GM18507 (cell line): ENCODE results near the gene SNAPIN.

Experiments
- DNase-seq: peaks from one replicate; pipeline ENCODE4 v3.0.0; 2011; ENCODE audit warnings: low read depth; ENCODE audit not compliant: insufficient read length; ENCODE audit errors: extremely low spot score
- FAIRE-seq: peaks from 2 replicates; lab custom pipeline; 2011; peaks lifted over from hg19 to GRCh38; lab: Jason Lieb, UNC

Gene SNAPIN, protein sequence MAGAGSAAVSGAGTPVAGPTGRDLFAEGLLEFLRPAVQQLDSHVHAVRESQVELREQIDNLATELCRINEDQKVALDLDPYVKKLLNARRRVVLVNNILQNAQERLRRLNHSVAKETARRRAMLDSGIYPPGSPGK

DNA sequence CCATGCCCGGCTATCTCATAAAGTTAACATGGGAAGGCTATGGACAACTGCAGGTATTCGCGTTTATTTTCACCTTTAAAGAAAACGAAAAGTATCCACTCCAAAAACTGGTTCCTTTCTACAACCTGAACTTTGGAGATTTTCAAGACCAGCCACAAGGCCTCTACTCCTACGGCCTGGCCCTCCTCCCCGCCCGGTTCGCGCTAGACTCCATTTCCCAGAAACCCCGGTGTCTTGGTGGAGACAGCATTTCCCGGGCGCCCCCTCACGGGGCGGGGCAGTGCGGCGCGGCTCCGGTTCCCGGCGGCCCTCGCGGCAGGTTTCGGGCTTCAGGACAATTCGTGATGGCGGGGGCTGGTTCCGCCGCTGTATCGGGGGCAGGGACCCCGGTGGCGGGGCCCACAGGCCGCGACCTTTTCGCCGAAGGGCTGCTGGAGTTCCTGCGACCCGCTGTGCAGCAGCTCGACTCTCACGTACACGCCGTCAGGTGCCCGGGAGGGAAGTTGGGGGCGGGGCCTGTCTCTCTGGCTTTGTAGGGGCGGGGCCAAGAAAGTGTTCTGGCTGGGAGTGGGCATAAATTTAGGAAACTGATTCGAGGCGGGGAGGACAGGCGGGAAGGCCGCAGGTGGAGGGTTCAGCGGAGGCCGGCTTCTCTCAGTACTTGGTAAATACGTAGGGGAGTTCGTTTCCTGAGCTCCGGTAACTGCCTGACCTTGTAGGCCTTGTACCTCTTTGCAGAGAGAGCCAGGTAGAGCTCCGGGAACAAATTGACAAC lies at the start of gene SNAPIN:
TSS of gene SNAPIN (plus strand) at position 304 of the 775 bp plus-strand sequence. CDS start at position 345, 41 bp downstream.
- DNase-seq, result peak; percentile 85
- FAIRE-seq, result peak; percentile 93

DNA sequence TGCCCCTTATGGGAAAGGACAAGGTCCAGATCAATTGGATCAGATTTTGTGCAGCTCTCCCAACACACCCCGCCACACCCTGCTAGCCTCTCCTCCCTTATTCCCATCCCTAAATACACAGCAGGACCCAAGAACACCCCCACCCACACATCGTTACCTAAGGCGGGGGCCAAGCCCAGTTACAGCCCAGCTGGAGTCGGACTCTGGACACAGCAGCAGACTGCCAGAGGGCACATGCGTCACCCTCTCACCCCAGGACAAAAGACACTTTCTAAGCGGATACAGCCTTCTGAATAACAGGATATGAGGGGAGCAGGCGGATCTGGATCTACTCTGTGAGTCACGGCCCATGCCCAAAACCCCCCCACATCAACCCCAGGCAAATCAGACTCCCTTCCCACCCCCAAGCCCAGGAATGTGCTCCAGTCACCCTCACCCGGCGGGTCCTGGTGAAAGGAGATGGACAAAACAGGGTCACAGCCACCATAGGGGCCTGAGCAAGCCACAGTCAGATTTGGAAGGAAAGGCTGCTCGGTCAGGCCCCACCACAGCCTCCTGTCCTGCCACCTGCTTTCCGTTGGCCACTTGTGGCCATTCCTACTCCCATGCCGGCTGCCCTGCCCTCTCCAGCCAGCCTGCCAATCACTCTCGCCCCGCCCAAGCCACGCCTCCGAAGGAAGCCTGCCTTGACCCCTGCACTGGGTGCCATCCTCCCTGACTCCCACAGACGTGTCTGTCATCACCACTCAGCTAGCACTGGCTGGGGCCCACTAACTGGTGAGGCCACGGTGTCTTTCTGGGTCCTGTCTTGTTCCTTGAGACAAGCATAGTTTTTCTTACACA lies 49.5 kb upstream of the SNAPIN start:
- FAIRE-seq, result no peak

DNA sequence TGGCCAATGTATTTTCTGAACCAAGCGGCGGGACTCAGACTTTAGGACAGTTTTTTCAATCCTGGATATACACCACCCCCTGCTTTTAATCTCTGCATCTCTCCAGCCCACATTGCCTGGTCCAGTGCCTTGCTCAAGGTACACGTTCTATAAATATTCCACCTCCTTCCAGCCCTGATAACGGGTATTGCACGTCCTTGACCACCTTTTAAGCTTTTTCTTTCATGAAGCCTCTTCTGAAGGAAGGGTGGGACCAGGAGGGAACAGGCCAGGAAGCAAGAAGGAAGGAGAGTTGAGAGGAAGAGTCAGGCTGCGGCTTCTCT lies 49.0 kb upstream of the SNAPIN start:
- FAIRE-seq, result no peak
- DNase-seq, result no peak

More for the DNA sequence above, 49.5 kb upstream of the SNAPIN start:
- no peak for DNase-seq

DNA sequence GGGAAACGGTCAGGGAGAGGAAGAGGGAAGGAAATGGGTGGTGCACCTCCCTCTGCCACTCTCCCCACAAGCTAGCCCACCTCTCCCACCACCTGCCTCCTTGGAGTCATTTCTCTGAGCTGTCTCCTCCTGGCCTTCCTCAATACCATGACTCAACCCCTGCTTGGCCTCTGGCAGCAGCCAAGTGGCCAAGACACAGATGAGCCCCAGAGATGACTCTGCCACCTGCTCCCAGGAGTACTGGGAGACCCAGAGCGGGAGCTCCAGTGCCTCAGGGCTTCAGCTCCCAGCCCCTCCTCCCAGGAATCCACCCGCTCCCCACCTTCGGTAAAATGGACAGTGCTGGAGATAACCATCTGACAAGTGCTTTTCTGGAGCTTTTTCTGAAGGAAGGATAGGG lies 48.2 kb upstream of the SNAPIN start:
- DNase-seq, result no peak
- no peak for FAIRE-seq

DNA sequence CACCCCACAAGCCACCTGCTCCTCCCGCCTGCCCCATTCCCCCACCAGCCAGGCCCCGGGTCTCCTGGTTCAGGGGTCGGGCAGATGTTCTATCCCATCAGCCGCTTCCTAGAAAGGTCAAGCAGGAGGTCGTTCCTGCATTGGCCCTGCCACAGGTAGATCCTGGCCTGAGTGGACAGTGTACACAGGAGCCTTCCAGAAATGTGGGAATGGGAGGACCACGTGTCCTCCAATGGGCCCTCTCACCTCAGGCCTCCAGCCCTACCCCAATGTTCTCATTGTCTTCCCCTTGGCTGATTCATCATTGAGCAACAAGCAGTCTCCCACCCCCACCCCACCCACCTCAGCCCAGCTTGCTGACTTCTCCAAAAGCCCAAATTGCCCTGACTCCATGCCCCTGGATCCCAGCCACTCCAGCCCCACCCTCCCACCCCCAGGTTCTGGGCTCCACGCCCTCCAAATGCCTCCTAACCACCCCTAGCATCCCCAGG lies 47.6 kb upstream of the SNAPIN start:
- DNase-seq (no peak), FAIRE-seq (no peak)

DNA sequence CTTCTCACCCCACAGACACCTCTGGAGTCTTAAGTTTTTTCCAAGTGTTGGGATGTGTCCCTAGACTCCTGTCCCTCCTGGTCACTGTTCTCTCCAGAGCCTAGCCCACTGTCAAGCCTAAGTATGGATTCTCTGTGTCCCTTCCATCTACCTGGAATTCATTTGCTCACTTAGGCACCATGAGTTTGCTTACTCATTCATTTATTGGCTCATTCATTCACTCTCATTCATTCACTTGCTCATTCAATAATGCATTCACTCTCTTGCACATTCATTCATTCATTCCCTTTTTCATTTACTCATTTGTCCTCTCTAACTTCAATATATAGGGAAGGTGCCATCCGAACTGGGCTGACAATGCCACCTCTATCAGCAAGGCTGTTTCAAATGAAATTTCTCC lies 47.1 kb upstream of the SNAPIN start:
- no peak for DNase-seq
- no peak for FAIRE-seq

DNA sequence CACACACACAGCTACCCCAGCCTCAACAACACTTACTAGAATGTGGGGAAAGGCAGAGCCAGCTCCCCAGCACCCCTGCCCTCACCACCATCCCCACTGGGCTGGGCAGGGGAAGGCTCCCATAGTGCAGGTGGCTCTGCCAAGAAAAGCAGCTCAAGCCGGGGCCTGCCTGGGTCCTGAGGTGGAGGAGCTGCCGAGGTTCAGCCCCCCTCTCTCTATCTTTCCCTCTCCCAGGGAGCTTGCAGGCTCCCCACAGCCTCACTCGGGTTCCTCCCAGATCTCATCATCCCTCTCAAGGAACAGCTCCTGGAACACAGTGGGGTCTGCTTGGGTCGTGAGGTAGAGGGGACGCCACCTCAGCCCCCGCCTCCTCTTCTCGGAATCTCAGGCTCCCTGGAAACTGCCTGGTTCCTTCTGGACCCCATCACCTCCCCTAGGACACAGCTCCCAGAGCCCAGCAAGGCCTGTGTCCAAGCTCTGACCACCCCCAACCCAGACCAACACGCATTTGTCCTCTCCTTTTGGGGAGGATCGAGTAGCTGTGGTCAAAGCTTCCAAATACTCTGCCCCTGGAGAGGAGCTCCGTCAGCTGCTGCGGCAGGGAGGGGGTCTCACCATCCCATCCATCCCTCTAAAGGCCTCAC lies 46.3 kb upstream of the SNAPIN start:
- no peak for DNase-seq
- FAIRE-seq, result no peak

DNA sequence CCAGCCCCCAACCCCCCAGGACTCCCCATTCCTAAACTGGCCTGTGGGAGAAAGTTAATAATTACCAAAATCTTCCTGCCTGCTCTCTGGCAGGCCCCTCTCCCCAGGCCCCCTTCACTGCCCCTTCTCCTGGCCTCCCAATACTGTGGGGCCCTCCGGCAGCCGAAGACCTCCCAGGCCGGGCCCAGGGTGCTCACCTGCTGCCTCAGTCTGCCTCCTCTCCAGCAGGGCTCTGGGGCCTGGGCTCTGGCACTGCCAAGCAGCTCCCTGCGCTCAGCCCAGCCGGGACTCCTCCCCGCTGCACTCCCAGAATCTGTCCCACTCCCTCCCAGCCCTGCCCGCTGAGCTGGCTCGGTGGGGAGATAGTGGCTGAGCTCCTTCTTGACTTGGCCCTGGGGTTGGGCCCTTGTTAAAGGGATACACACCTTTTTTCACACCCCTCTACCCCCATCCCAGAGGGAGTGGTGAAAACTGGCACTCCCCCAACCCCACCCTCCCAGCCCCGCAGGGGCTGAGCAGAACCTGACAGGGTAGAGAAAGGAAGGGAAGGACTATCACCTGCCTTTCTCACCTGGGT lies 45.7 kb upstream of the SNAPIN start, which contains the start of gene S100A16:
TSS of gene S100A16 (minus strand) at position 383 of the 577 bp plus-strand sequence. CDS start 4,986 bp downstream, outside the sequence.
- no peak for DNase-seq
- FAIRE-seq, result no peak

DNA sequence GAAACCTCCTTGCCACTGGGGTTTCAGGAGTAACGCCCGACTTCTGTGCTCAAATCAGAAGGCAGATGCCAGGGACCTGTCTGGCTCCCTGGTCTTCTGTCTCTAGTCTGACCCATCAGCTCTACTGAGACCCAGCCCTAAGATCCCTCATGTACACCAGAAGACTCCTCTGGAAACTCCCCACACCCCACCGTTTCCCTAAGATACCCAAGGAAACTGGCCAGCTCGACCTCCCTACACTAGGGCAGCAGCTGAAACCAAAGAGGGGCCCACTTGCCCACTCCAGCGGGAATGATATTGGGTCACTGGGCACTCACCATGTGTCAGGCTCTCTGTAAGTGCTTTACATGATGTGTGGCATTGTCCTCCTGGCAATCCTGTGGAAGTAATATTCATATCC lies 45.1 kb upstream of the SNAPIN start:
- DNase-seq, result no peak
- no peak for FAIRE-seq

DNA sequence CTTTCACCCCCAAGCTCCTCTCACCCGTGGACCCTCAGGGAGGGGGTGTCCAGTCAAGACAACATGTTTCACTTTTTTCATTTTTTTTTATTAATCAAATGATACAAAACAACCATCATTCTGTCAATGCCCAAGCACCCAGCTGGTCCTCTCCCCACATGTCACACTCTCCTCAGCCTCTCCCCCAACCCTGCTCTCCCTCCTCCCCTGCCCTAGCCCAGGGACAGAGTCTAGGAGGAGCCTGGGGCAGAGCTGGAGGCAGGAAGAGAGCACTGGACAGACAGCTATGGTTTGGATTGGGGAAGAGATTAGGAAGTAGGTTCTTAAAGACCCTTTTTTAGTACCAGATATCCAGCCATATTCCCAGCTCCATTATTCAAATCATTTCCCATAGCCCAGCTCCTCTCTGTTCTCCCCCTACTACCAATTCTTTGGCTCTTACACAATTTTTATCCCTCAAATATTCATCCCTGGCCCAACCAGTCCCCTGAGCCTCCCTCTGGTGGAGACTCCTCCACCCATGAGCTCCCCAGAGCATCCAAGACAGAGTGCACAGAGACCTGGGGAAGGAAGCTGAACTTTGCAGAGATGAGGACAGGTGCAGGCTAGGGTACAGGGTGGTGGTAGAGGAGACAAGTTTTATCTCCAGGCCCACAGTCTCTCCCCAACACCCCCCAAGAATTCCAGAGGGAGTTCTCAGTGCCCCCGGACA lies 44.2 kb upstream of the SNAPIN start:
- DNase-seq, result no peak
- no peak for FAIRE-seq

DNA sequence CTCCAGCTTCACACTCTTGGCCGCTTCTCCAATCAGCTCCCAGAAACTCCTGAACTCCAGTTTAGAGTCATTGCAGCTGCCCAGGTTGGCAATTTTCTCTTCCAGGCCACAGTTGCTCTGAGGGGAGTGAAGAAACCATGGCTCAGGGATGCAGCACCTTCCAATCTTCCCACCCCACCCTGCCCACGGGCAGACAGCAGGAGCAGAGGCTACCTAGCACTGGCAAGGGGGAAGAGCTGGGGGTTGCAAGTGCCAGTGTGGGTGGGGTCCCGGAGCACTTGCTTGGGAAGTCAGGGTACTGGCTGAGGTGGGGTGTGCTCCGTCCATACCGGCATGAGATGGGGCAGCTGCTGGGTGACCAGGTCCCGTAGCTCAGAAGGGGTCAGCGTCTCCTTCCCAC lies 43.6 kb upstream of the SNAPIN start:
- FAIRE-seq (no peak), DNase-seq (no peak)

DNA sequence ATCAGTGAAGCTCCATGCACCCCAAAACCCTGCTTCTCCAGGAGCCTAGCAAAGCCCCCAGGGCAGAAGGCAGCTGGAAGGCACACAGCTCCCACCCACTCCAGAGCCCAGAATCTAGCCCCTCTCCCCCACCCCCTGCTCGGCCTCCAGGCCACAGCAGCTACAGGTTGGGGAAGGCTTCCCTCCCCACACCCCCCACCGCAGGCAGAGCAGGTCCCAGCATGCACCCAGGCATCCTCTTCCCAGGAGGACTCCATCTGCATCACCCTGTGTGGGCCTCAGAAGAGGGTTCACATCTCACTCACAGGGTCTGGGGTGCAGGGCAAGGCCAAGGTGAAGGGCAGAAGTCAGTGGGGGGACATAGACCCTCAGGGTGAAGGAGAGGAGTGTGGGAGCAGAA lies 43.1 kb upstream of the SNAPIN start:
- DNase-seq (no peak), FAIRE-seq (no peak)

DNA sequence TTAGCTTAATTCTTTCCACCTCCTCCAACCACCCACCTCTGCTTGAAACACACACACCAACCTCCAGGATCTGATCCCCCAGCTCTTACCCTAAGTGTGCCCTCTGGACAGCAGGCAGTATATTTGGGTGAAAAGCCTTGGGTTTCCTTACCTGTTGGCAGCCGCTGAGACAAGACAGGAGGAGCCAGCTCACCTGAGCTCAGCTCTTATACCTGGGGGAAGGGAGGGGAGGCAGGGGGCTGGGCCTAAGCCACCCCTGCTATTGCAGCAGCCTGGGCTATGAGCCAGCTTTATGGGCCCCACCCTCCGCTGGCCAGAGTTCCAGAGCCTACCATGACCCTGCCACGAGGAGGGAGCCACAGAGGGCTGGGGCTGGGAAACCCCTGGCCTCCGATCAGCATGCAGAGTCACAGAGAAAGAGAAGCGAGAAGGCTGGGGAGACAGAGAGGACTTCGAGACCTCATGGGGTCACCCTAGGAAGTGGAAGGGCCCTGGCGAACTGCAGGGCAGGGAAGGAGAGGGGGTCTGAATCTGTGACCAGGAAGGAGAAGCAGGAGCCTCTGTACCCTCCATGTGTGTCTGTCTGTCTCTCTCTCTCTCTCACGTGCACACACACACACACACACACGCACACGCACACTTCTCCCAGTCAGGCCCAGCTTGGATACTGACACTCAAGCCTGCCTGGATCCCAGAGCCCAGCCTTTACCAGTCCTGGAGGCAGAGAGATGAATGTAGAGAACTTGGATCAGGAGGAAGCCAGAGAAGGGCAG lies 42.2 kb upstream of the SNAPIN start, which contains the start of gene S100A14:
TSS of gene S100A14 (minus strand) at position 182 of the 773 bp plus-strand sequence. CDS start 467 bp downstream, outside the sequence.
- DNase-seq, result no peak
- FAIRE-seq, result no peak

DNA sequence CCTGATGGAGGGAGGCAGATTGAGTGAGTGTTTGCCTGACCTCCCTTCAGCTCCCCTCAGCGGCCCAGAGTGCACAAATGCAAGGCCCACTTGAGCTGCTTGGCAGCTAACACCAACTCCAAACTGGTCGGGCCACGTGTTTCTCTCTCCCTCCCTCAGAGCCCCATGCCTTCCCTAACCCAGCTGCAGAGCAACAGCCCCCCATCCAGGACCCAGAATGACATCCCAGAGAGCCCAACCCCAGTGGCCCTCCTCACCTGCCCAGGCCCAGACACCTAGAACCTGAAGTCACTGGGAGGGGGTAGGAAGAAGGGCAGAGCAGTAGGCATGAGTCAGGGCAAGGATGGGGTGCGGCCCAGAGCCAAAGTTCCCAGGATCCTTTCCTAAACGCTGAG lies 41.6 kb upstream of the SNAPIN start:
- DNase-seq (no peak), FAIRE-seq (no peak)

DNA sequence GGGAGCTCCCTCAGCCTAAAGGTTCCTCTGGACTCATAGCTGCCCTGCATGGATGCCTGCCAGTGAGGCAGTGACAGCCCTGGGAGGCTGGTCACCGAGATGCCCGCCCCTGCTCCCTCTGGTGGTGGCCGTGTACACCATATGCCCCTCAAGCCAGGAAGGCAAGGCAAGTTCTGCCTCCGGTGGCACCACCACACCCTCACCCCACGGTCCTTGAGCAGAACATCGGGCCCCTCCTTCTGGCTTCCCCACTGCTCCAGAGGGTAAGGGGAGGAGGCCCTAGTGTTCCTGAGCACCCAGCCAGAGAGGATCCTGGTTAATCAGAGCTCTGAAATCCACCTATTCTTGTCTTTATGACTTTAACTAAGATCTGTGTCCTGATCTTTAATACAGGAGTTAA lies 40.8 kb upstream of the SNAPIN start:
- DNase-seq (peak; percentile 58), FAIRE-seq (peak; percentile 75)

DNA sequence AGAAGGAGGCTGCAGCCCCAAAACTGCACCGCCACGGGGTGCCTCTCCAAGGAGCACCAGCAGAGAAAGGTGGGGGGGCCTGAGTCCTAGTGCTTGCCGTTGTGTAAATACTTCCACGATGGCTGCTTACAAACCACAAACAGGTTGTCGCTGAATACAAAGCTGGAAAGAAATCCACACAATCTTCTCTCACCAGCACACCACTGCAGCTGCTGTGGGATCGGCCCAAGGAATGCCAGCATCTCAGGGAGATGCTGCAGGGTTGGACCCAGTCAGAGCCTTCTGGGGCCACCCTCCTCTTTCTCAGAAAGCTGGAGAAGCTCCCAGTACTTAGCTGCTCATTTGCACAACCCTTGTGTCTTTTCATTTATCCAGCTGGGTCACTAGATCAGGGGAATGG lies 39.3 kb upstream of the SNAPIN start:
- no peak for FAIRE-seq

DNA sequence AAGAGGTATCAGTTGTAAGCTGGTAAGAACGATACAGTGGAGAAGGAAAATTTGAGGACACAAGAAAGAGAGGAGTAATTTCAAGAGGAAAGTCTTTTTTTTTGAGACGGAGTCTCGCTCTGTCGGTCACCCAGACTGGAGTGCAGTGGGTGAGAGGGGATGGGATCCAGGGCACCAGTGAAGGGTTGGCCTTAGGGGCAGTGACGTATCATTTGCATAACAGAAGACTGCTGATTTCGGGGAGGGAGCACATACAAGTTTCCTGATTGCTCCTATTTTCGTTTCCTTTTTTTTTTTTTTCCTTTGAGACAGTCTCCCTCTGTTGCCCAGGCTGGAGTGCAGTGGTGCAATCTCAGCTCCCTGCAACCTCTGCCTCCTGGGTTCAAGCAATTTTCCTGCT lies 35.4 kb upstream of the SNAPIN start:
- DNase-seq (no peak), FAIRE-seq (no peak)

More for the DNA sequence above, 39.3 kb upstream of the SNAPIN start:
- no peak for DNase-seq

DNA sequence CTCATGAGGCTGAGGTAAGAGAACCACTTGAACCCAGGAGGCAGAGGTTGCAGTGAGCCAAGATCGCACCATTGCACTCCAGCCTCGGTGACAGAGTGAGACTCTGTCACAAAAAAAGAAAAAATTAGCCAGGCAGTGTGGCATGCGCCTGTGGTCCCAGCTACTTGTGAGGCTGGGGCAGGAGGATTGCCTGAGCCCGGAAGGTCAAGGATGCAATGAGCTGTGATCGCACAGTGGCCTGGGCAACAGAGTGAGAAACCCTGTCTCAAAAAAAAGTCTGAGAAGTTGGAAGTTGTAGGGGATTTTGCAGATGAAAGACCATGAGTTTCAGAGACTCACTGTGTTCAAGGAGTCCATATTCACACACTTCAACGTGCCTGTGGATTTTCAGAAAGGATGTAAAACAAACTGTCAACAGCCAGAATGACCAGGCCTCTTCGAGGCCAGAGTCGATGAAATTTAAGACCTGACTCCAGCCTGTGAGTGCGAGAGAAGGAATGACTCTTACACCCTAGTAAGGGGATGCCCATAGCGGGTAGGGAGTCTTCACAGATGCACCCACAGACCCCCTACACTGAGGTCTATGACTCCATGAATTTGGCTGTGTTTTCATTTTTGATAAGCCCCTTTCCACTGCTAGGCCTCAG lies 33.4 kb upstream of the SNAPIN start:
- DNase-seq (no peak), FAIRE-seq (no peak)
